WTC11 (cell line): ENCODE measurements around the gene TMEM41B. TPM values are rescaled to one million over a fixed set of nuclear protein-coding genes. Genes with fewer than 3 reads are reported as not detected.
"Not testable (repeated sequence)": the region's sequence is repeated elsewhere in the genome, so short reads cannot be mapped to it uniquely, and the experiment has no call there.

Experiments used
- ATAC-seq: fragments of 200-7000 bp; cut with Tn5 transposase; 2 replicates; pipeline ENCODE4 v1.10.0; 2021; ENCODE audit warnings: mild to moderate bottlenecking, moderate library complexity
- CTCF ChIA-PET: fragments of 300-600 bp; sonication (Branson Sonifier 250); formaldehyde crosslinking; loops from one replicate; lab custom pipeline; 2021; ENCODE audit warnings: antibody characterized with exemption; lab: Charles Lee
- POLR2A ChIA-PET: fragments of 350-600 bp; sonication (Branson Sonifier 250); formaldehyde crosslinking; loops from one replicate; lab custom pipeline; 2021; ENCODE audit warnings: antibody characterized with exemption; lab: Charles Lee
- DNase-seq: peaks from one replicate; pipeline ENCODE4 v3.0.0; 2021; ENCODE audit warnings: low spot score
- H3K27ac Mint-ChIP-seq: 2 replicates; pipeline ENCODE4 v1.8.0; 2021; ENCODE audit warnings: mixed read lengths
- H3K27me3 Mint-ChIP-seq: 2 replicates; pipeline ENCODE4 v1.8.0; 2021; ENCODE audit warnings: low read depth, mild to moderate bottlenecking, moderate library complexity, mixed read lengths
- H3K36me3 Mint-ChIP-seq: 2 replicates; pipeline ENCODE4 v1.8.0; 2021; ENCODE audit warnings: mixed read lengths
- H3K4me1 Mint-ChIP-seq: 2 replicates; pipeline ENCODE4 v1.8.0; 2022; ENCODE audit warnings: mixed read lengths
- H3K4me3 Mint-ChIP-seq: 2 replicates; pipeline ENCODE4 v1.8.0; 2021; ENCODE audit warnings: mild to moderate bottlenecking, moderate library complexity, mixed read lengths
- H3K9me3 Mint-ChIP-seq: 2 replicates; pipeline ENCODE4 v1.8.0; 2021; ENCODE audit warnings: mixed read lengths
- ATF6 ChIP-seq: sonication (generic); formaldehyde crosslinking; IDR thresholded peaks from 2 replicates; pipeline ENCODE4 v1.8.1; 2023; ENCODE audit warnings: mild to moderate bottlenecking, missing genetic modification reagents
- ESRRA ChIP-seq: sonication (generic); formaldehyde crosslinking; IDR thresholded peaks from 2 replicates; pipeline ENCODE4 v1.8.1; 2022; ENCODE audit warnings: mild to moderate bottlenecking, missing genetic modification reagents, borderline replicate concordance
- ETV6 ChIP-seq: sonication (generic); formaldehyde crosslinking; IDR thresholded peaks from 2 replicates; pipeline ENCODE4 v1.8.1; 2022; ENCODE audit warnings: mild to moderate bottlenecking, missing genetic modification reagents
- IRF1 ChIP-seq: sonication (generic); formaldehyde crosslinking; IDR thresholded peaks from 2 replicates; pipeline ENCODE4 v1.8.0; 2023; ENCODE audit warnings: missing genetic modification reagents
- JAZF1 ChIP-seq: fragments of 250-450 bp; sonication (Bioruptor Pico); IDR thresholded peaks from 2 replicates; pipeline ENCODE4 v1.9.0; 2021; ENCODE audit warnings: moderate library complexity, mild to moderate bottlenecking, inconsistent platforms
- OVOL2 ChIP-seq: fragments of 250-450 bp; sonication (Bioruptor Pico); IDR thresholded peaks from 2 replicates; pipeline ENCODE4 v1.9.0; 2021; ENCODE audit warnings: mild to moderate bottlenecking, borderline replicate concordance
- TCF7 ChIP-seq: sonication (generic); formaldehyde crosslinking; IDR thresholded peaks from 2 replicates; pipeline ENCODE4 v1.8.0; 2022; ENCODE audit warnings: mild to moderate bottlenecking, low read depth, missing genetic modification reagents, moderate library complexity
- TEAD1 ChIP-seq: sonication (generic); formaldehyde crosslinking; IDR thresholded peaks from 2 replicates; pipeline ENCODE4 v1.8.0; 2022; ENCODE audit warnings: mild to moderate bottlenecking, missing genetic modification reagents
- ZBTB43 ChIP-seq: sonication (generic); formaldehyde crosslinking; IDR thresholded peaks from 2 replicates; pipeline ENCODE4 v1.8.1; 2023; ENCODE audit warnings: mild to moderate bottlenecking, missing genetic modification reagents
- ZNF121 ChIP-seq: sonication (generic); formaldehyde crosslinking; IDR thresholded peaks from 2 replicates; pipeline ENCODE4 v1.8.0; 2023; ENCODE audit warnings: missing genetic modification reagents
- ZNF396 ChIP-seq: fragments of 250-450 bp; sonication (Bioruptor Pico); IDR thresholded peaks from 2 replicates; pipeline ENCODE4 v1.8.0; 2021; ENCODE audit warnings: mild to moderate bottlenecking, moderate library complexity, borderline replicate concordance
- ZNF671 ChIP-seq: fragments of 250-450 bp; sonication (Bioruptor Pico); IDR thresholded peaks from 2 replicates; pipeline ENCODE4 v1.8.0; 2021; ENCODE audit warnings: mild to moderate bottlenecking
- total RNA-seq: library from RNA; stranded (reverse); gene quantifications from 3 replicates; pipeline ENCODE4 v1.2.3, GENCODE V29; 2021
- TF ChIP-seq, protein P1 (sequence below): fragments of 250-450 bp; sonication (Bioruptor Pico); conservative IDR thresholded peaks from 2 replicates; pipeline ENCODE4 v1.9.0; 2021; ENCODE audit warnings: mild to moderate bottlenecking
- TF ChIP-seq, protein P2 (sequence below): fragments of 250-450 bp; sonication (Bioruptor Pico); IDR thresholded peaks from 2 replicates; pipeline ENCODE4 v1.9.0; 2021; ENCODE audit warnings: moderate library complexity, mild to moderate bottlenecking, inconsistent platforms, borderline replicate concordance

Gene TMEM41B
- total RNA-seq, 1 experiment from 2014 or later = 45.8 TPM

GRCh38 chr11:9263840-9264315 lies 50.5 kb downstream of the TMEM41B start:
- no peak for ATAC-seq
- POLR2A ChIA-PET = interaction anchor here (0.7 to 2.7 kb wide), 8 partner anchors 14 to 343 kb away, joined by 3 to 22 read pairs (median 6); partner anchors contain the start of genes IPO7, TMEM41B and ZNF143
- Mint-ChIP-seq H3K27me3 (no peaks in the 10 kb centered on the region; the same call in 1 of the 2 replicates), H3K4me1 (peaks cover 50% of the 10 kb centered on the region), H3K27ac (peak overlapping the region; percentile 25), H3K36me3 (peaks cover 5% of the 10 kb centered on the region; the same call in 1 of the 2 replicates), H3K9me3 (no peaks in the 10 kb centered on the region), H3K4me3 (peak overlapping the region; percentile 93)
- TF ChIP-seq ZNF396 (CRISPR knock-in tag) = no peak
- TF ChIP-seq JAZF1 (CRISPR knock-in tag) = no peak
- TF ChIP-seq, protein P1, sequence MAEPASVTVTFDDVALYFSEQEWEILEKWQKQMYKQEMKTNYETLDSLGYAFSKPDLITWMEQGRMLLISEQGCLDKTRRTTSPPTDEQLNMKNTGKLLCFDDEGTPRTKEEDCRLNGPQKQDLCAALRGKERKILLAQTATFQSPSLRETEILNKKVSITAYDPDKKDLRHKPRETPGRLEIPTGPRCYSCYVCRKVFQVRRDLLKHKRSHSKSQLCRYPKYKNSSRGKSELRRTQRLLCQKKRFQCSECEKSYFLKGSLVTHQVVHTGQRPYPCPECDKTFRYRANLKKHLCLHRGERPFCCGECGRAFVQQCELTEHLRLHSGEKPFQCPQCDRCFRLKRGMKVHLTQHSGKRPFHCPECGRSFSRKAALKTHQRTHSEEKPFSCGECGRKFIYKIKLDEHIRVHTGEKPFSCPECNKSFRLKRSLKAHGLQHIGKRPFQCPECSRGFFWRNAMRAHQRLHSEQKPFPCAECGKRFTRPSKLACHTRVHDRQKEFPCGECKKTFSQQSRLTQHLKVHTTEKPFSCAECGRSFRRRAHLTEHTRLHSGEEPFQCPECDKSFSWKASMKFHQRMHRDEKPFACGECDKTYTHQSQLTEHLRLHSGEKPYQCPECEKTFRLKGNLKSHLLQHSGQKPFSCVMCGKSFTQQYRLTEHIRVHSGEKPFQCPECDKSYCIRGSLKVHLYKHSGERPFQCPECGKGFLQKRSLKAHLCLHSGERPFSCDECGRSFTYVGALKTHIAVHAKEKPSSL = no peak
- TF ChIP-seq TCF7 (CRISPR knock-in tag) = no peak
- no peak for TF ChIP-seq ZBTB43 (CRISPR knock-in tag)
- no peak for TF ChIP-seq ESRRA (CRISPR knock-in tag)
- TF ChIP-seq ZNF671 (CRISPR knock-in tag) = no peak
- TF ChIP-seq, protein P2, sequence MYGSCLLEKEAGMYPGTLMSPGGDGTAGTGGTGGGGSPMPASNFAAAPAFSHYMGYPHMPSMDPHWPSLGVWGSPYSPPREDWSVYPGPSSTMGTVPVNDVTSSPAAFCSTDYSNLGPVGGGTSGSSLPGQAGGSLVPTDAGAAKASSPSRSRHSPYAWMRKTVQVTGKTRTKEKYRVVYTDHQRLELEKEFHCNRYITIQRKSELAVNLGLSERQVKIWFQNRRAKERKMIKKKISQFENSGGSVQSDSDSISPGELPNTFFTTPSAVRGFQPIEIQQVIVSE (CRISPR knock-in tag) = no peak
- TF ChIP-seq IRF1 (CRISPR knock-in tag) = no peak
- TF ChIP-seq TEAD1 = no peak
- no peak for TF ChIP-seq ATF6
- TF ChIP-seq OVOL2 (CRISPR knock-in tag) = no peak
- no peak for TF ChIP-seq ETV6 (CRISPR knock-in tag)
- no peak for DNase-seq
- CTCF ChIA-PET = interaction anchor here (1.4 kb wide), 1 partner anchor 11 kb away, joined by 5 read pairs; no protein-coding TSS in a partner anchor

- 0 out of 2 replicates have a peak, but pooled peaks have one; percentile 44 for TF ChIP-seq ZNF121 (CRISPR knock-in tag)
- not testable (repeated sequence) for H3K9me3 Mint-ChIP-seq, H3K27me3 Mint-ChIP-seq, H3K27ac Mint-ChIP-seq, ATAC-seq, DNase-seq, H3K4me3 Mint-ChIP-seq
- POLR2A ChIA-PET = interaction anchor here (1.1 kb wide), 1 partner anchor 41 kb away, joined by 3 read pairs; no protein-coding TSS in a partner anchor
- peaks cover 29% of the 10 kb centered on the region for H3K4me1 Mint-ChIP-seq
- H3K36me3 Mint-ChIP-seq = peaks cover 11% of the 10 kb centered on the region
- CTCF ChIA-PET = interaction anchor here (0.6 to 1.2 kb wide), 3 partner anchors 57 to 274 kb away, joined by 3 read pairs; no protein-coding TSS in a partner anchor
Measured at GRCh38 chr11:9260838-9261146, 53.6 kb downstream of the TMEM41B start.
